BLaER1 treated with 17β-estradiol and CSF1 and Interleukin-3, amounts not matched to agents 10 nM and 100 nM (cell line): ENCODE data around the gene CLEC16A.

Experiments used
- H3K27ac ChIP-seq, 11 experiments: shearing (Covaris generic); formaldehyde crosslinking; 2 replicates each; pipeline ENCODE4 v1.8.1; 2022
- H3K27me3 ChIP-seq, 11 experiments: shearing (Covaris generic); formaldehyde crosslinking; 2 replicates each; pipeline ENCODE4 v1.8.1; 2022
- H3K36me3 ChIP-seq, 11 experiments: shearing (Covaris generic); formaldehyde crosslinking; 2 replicates each; pipeline ENCODE4 v1.8.1; 2022
- H3K4me1 ChIP-seq, 10 experiments: shearing (Covaris generic); formaldehyde crosslinking; 2 replicates each; pipeline ENCODE4 v1.8.1; 2022
- H3K4me2 ChIP-seq, 11 experiments: shearing (Covaris generic); formaldehyde crosslinking; 2 replicates each; pipeline ENCODE4 v1.8.1; 2022
- H3K4me3 ChIP-seq, 10 experiments: shearing (Covaris generic); formaldehyde crosslinking; 2 replicates each; pipeline ENCODE4 v1.8.1; 2022
- H3K9ac ChIP-seq, 11 experiments: shearing (Covaris generic); formaldehyde crosslinking; 2 replicates each; pipeline ENCODE4 v1.8.1; 2022
- H3K9me3 ChIP-seq, 11 experiments: shearing (Covaris generic); formaldehyde crosslinking; replicated peaks in 1 of 11; 2 replicates each; pipeline ENCODE4 v1.8.1; 2022
- H4K20me1 ChIP-seq, 11 experiments: shearing (Covaris generic); formaldehyde crosslinking; 2 replicates each; pipeline ENCODE4 v1.8.1; 2022
- Cebpa-rat ChIP-seq, 11 experiments: shearing (Covaris generic); IDR thresholded peaks; 2 replicates each; pipeline ENCODE4 v1.8.1; 2022

The CLEC16A gene

GRCh38 chr16:10995565-10995964, 51.2 kb downstream of the CLEC16A start:
- Histone ChIP-seq H3K4me2 (peak overlapping the region in 2 of 11 experiments; percentile 6 to 11; a peak in 4 of 22 replicates), H4K20me1 (peaks cover 0 to 39% (median 6%) of the 10 kb centered on the region in 11 experiments; a peak in 8 of 22 replicates), H3K36me3 (peaks cover 65 to 100% (median 84%) of the 10 kb centered on the region in 11 experiments), H3K9me3 (no peaks in the 10 kb centered on the region), H3K27ac (peak overlapping the region in 2 of 11 experiments; percentile 5 to 10; a peak in 2 of 22 replicates), H3K4me1 (peaks cover 0 to 31% (median 3%) of the 10 kb centered on the region in 10 experiments; a peak in 9 of 20 replicates), H3K27me3 (no peaks in the 10 kb centered on the region), H3K9ac (no peak overlapping the region), H3K4me3 (no peak overlapping the region)
- no peak for TF ChIP-seq Cebpa-rat (IDR thresholded peaks at IDR 0.05)

GRCh38 chr16:10997485-10997884, 53.1 kb downstream of the CLEC16A start:
- Histone ChIP-seq H3K9ac (no peak overlapping the region), H3K36me3 (peaks cover 63 to 98% (median 76%) of the 10 kb centered on the region in 11 experiments), H3K4me1 (peaks cover 0 to 20% (median 3%) of the 10 kb centered on the region in 10 experiments; a peak in 9 of 20 replicates), H3K4me3 (no peak overlapping the region), H3K4me2 (no peak overlapping the region), H4K20me1 (peaks cover 0 to 37% (median 5%) of the 10 kb centered on the region in 11 experiments; a peak in 8 of 22 replicates), H3K27me3 (no peaks in the 10 kb centered on the region), H3K9me3 (no peaks in the 10 kb centered on the region), H3K27ac (no peak overlapping the region)
- TF ChIP-seq Cebpa-rat (IDR thresholded peaks at IDR 0.05), result no peak

DNA sequence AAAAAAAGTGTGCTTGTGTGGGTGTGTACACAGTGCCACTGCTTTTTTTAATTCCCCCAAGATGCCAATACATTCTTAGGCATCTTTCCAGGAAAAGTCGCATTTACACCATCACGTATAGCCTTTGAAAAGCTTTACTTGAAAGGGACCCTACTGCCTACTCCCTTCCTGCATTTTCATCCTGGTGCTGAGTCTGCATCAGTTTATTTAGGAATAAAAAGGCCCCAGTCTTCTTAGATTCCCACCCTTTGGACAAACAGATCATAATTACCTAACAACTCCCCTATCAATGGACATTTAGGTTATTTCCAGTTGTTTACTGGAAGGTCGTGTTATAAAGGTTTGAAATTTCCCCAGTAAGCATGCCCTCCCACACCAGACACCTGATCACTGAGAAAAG, 54.9 kb downstream of the CLEC16A start:
- Histone ChIP-seq H3K36me3 (peaks cover 67 to 98% (median 76%) of the 10 kb centered on the region in 11 experiments), H3K4me1 (peaks cover 0 to 13% (median 0%) of the 10 kb centered on the region in 10 experiments; a peak in 5 of 20 replicates)

DNA sequence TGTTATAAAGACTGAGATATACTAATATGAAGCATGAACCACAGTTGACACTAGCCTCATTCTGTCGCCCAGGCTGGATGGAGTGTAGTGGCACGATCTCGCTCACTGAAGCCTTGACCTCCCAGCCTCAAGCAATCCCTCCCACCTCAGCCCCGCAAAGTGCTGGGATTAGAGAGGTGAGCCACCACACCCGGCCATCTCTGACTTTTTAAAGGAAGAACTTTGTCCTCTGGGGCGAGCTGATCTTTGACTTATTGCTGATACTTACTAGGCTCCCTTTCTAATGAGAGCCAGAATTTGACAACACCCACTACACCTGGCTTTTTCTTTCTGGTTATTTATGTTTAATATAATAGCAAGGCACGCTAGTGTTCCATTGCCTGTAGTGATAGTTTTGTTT, 57.2 kb downstream of the CLEC16A start:
- Histone ChIP-seq H3K4me3 (no peak overlapping the region), H4K20me1 (peaks cover 0 to 28% (median 0%) of the 10 kb centered on the region in 11 experiments; a peak in 3 of 22 replicates), H3K4me2 (no peak overlapping the region), H3K27me3 (no peaks in the 10 kb centered on the region), H3K36me3 (peaks cover 57 to 98% (median 75%) of the 10 kb centered on the region in 11 experiments), H3K4me1 (no peaks in the 10 kb centered on the region; a peak in 1 of 20 replicates), H3K9ac (no peak overlapping the region), H3K9me3 (no peaks in the 10 kb centered on the region), H3K27ac (no peak overlapping the region)
- TF ChIP-seq Cebpa-rat (IDR thresholded peaks at IDR 0.05), result no peak

More for the DNA sequence above, 54.9 kb downstream of the CLEC16A start:
- no peak overlapping the region for H3K4me3 ChIP-seq
- H3K27me3 ChIP-seq, result no peaks in the 10 kb centered on the region
- no peaks in the 10 kb centered on the region for H3K9me3 ChIP-seq
- no peak overlapping the region for H3K9ac ChIP-seq
- H4K20me1 ChIP-seq, result peaks cover 0 to 27% (median 5%) of the 10 kb centered on the region in 11 experiments; a peak in 6 of 22 replicates
- H3K4me2 ChIP-seq, result no peak overlapping the region
- no peak for TF ChIP-seq Cebpa-rat (IDR thresholded peaks at IDR 0.05)
- no peak overlapping the region for H3K27ac ChIP-seq

GRCh38 chr16:11003141-11003540, 58.8 kb downstream of the CLEC16A start:
- Histone ChIP-seq H3K27me3 (no peaks in the 10 kb centered on the region), H3K27ac (no peak overlapping the region), H3K4me1 (no peaks in the 10 kb centered on the region; a peak in 1 of 20 replicates), H3K4me2 (no peak overlapping the region), H3K9me3 (no peaks in the 10 kb centered on the region), H4K20me1 (peaks cover 0 to 24% (median 0%) of the 10 kb centered on the region in 11 experiments; a peak in 3 of 22 replicates), H3K4me3 (no peak overlapping the region), H3K9ac (no peak overlapping the region), H3K36me3 (peaks cover 60 to 98% (median 73%) of the 10 kb centered on the region in 11 experiments)
- TF ChIP-seq Cebpa-rat (IDR thresholded peaks at IDR 0.05), result no peak

DNA sequence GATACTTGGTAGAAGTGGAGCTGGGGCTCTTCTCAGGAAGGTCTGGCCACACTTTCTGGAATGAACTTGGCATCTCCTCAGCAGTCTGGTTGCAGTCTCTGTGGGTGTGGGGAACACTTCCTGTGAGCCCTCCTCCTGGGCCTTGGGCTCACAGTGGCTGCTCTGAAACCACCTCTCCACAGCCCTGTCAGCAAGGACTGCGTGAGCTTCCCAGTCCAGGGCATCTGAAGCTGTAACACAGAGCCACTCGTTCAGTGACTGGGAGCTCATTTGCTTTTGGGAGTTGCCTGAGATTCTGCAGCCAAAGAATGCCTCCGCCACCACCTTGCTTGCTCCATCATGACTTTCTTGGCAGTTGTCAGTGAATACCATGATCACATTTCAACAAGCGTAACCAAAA, 60.0 kb downstream of the CLEC16A start:
- no peak overlapping the region for H3K27ac ChIP-seq
- no peaks in the 10 kb centered on the region for H3K9me3 ChIP-seq
- no peak overlapping the region for H3K4me3 ChIP-seq
- H3K9ac ChIP-seq, result no peak overlapping the region
- peaks cover 64 to 98% (median 79%) of the 10 kb centered on the region in 11 experiments for H3K36me3 ChIP-seq
- H3K4me1 ChIP-seq, result no peaks in the 10 kb centered on the region; a peak in 1 of 20 replicates
- H3K27me3 ChIP-seq, result no peaks in the 10 kb centered on the region
- no peak overlapping the region for H3K4me2 ChIP-seq
- no peak for TF ChIP-seq Cebpa-rat (IDR thresholded peaks at IDR 0.05)
- H4K20me1 ChIP-seq, result peaks cover 0 to 20% (median 0%) of the 10 kb centered on the region in 11 experiments; a peak in 4 of 22 replicates

DNA sequence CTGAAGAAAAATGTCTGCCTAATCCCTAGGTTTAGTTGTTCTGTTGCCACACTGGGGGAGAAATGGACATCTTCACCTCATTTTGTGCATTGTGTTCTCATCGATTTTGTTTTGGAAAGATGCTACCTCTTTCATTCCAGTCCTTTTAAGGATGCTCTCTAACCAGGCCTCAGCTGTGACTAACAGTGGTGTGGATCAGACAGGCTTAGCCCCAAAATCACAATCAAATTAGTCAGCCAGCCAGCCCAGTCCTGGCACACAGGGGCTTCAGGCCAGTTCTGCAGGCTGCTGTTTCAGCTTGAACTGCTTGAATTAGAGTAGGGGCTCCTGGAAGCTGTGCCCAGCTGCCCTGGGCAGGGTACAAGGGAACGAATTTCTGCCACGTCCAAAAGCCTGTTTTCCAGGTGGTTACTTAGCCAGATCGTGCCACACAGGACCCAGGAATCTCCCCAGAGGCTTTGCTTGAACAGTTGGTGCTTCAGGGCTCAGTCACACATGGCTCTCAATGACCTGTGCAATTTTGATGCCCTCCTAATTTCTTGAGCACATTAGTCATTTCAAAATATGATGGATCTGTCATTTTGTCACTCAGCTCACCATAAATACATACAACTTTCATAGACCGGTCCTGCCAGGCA, 60.7 kb downstream of the CLEC16A start:
- peaks cover 0 to 20% (median 0%) of the 10 kb centered on the region in 11 experiments; a peak in 4 of 22 replicates for H4K20me1 ChIP-seq
- H3K9ac ChIP-seq, result no peak overlapping the region
- no peak overlapping the region for H3K27ac ChIP-seq
- H3K4me3 ChIP-seq, result no peak overlapping the region
- no peak overlapping the region for H3K4me2 ChIP-seq
- H3K4me1 ChIP-seq, result no peaks in the 10 kb centered on the region; a peak in 1 of 20 replicates
- H3K36me3 ChIP-seq, result peaks cover 65 to 96% (median 77%) of the 10 kb centered on the region in 11 experiments
- TF ChIP-seq Cebpa-rat (IDR thresholded peaks at IDR 0.05), result no peak
- no peaks in the 10 kb centered on the region for H3K9me3 ChIP-seq
- H3K27me3 ChIP-seq, result no peaks in the 10 kb centered on the region

GRCh38 chr16:11005611-11005975, 61.2 kb downstream of the CLEC16A start:
- H3K4me1 ChIP-seq, result no peaks in the 10 kb centered on the region; a peak in 1 of 20 replicates
- no peak overlapping the region for H3K9ac ChIP-seq
- no peaks in the 10 kb centered on the region for H3K9me3 ChIP-seq
- H3K4me2 ChIP-seq, result no peak overlapping the region
- peaks cover 0 to 20% (median 0%) of the 10 kb centered on the region in 11 experiments; a peak in 4 of 22 replicates for H4K20me1 ChIP-seq
- H3K36me3 ChIP-seq, result peaks cover 65 to 94% (median 76%) of the 10 kb centered on the region in 11 experiments
- no peaks in the 10 kb centered on the region for H3K27me3 ChIP-seq
- no peak overlapping the region for H3K4me3 ChIP-seq
- TF ChIP-seq Cebpa-rat (IDR thresholded peaks at IDR 0.05), result no peak
- no peak overlapping the region for H3K27ac ChIP-seq

- H3K9ac ChIP-seq, result no peak overlapping the region
- peaks cover 68 to 97% (median 83%) of the 10 kb centered on the region in 11 experiments for H3K36me3 ChIP-seq
- no peak overlapping the region for H3K27ac ChIP-seq
- H3K4me3 ChIP-seq, result no peak overlapping the region
- no peaks in the 10 kb centered on the region for H3K9me3 ChIP-seq
- TF ChIP-seq Cebpa-rat (IDR thresholded peaks at IDR 0.05), result no peak
- H3K4me2 ChIP-seq, result no peak overlapping the region
- H3K4me1 ChIP-seq, result no peaks in the 10 kb centered on the region; a peak in 1 of 20 replicates
- H4K20me1 ChIP-seq, result peaks cover 0 to 20% (median 0%) of the 10 kb centered on the region in 11 experiments; a peak in 4 of 22 replicates
- H3K27me3 ChIP-seq, result no peaks in the 10 kb centered on the region
Measured at GRCh38 chr16:11006656-11007055, 62.3 kb downstream of the CLEC16A start.
